ENCODE measurements around the gene ANXA3. TPM values are rescaled to one million over a fixed set of nuclear protein-coding genes. Genes with fewer than 3 reads are reported as not detected.
"Not testable (repeated sequence)": the region's sequence is repeated elsewhere in the genome, so short reads cannot be mapped to it uniquely, and the experiment has no call there.

ANXA3 gene
- total RNA-seq, result 0.39 TPM in 1 of 2 replicates, not detected in the other
- long read RNA-seq, result 0 reads

GRCh38 chr4:78551420-78552351, at the start of gene ANXA3:
Gene ANXA3 (plus strand): TSS chr4:78551770. CDS start chr4:78554474, 2,704 bp downstream.
- DNase-seq (ENCODE audit: low read depth, low spot score), result peak; percentile 9
- TF ChIP-seq, protein P1, sequence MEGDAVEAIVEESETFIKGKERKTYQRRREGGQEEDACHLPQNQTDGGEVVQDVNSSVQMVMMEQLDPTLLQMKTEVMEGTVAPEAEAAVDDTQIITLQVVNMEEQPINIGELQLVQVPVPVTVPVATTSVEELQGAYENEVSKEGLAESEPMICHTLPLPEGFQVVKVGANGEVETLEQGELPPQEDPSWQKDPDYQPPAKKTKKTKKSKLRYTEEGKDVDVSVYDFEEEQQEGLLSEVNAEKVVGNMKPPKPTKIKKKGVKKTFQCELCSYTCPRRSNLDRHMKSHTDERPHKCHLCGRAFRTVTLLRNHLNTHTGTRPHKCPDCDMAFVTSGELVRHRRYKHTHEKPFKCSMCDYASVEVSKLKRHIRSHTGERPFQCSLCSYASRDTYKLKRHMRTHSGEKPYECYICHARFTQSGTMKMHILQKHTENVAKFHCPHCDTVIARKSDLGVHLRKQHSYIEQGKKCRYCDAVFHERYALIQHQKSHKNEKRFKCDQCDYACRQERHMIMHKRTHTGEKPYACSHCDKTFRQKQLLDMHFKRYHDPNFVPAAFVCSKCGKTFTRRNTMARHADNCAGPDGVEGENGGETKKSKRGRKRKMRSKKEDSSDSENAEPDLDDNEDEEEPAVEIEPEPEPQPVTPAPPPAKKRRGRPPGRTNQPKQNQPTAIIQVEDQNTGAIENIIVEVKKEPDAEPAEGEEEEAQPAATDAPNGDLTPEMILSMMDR (conservative IDR thresholded peaks at IDR 0.05), result no peak
- Mint-ChIP-seq H3K9me3 (no peaks in the 10 kb centered on the region), H3K4me3 (peak within 1 kb of the TSS; percentile 83), H3K4me1 (peaks cover 4% of the 10 kb centered on the region), H3K36me3 (ENCODE audit: low read depth) (no peaks in the 10 kb centered on the region), H3K27me3 (ENCODE audit: low read depth) (peaks cover 46% of the 10 kb centered on the region), H3K27ac (ENCODE audit: unreplicated experiment) (no peak within 1 kb of the TSS)

DNA sequence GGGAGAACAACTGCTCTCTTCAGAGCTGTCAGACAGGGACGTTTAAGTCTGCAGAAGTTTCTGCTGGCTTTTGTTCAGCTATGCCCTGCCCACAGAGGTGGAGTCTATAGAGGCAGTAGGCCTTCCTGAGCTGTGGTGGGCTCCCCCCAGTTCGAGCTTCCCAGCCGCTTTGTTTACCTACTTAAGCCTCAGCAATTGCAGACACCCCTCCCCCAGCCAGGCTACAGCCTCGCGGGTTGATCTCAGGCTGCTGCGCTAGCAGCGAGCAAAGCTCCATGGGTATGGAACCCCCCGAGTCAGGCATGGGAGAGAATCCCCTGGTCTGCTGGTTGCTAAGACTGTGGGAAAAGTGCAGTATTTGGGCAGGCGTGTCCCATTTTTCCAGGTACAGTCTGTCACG, 45.3 kb upstream of the ANXA3 start:
- H3K9me3 Mint-ChIP-seq; H3K36me3 Mint-ChIP-seq (ENCODE audit: low read depth); H3K4me3 Mint-ChIP-seq; DNase-seq (ENCODE audit: low read depth, low spot score); H3K27ac Mint-ChIP-seq (ENCODE audit: unreplicated experiment); H3K4me1 Mint-ChIP-seq; H3K27me3 Mint-ChIP-seq (ENCODE audit: low read depth): not testable (repeated sequence)

GRCh38 chr4:78509043-78509442, 42.5 kb upstream of the ANXA3 start:
- Mint-ChIP-seq H3K4me3 (no peak overlapping the region), H3K27ac (ENCODE audit: unreplicated experiment) (no peak overlapping the region), H3K9me3 (peaks cover 3% of the 10 kb centered on the region), H3K27me3 (ENCODE audit: low read depth) (no peaks in the 10 kb centered on the region), H3K36me3 (ENCODE audit: low read depth) (peaks cover 3% of the 10 kb centered on the region), H3K4me1 (no peaks in the 10 kb centered on the region)
- TF ChIP-seq, protein P1 (conservative IDR thresholded peaks at IDR 0.05), result no peak
- no peak for DNase-seq (ENCODE audit: low read depth, low spot score)

DNA sequence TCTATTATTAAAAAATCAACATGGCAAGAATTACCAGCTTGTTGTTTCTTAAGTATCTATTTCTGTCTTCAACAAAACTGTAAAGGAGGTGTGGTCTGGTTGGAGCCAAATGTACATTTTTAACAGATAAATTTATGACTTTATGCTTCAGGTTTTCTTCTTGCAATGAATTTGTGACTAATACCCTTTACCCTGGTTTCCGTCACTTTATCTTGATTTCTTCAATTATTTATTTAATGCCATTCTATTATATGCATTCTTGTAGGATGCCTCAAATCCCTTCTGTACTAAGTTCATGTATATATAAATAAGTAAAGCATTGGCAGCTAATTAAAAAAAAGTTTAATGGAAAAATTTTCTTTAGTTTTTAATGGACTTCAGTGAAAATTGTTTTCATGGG, 41.5 kb upstream of the ANXA3 start:
- TF ChIP-seq, protein P1 (conservative IDR thresholded peaks at IDR 0.05), result no peak
- no peak overlapping the region for H3K4me3 Mint-ChIP-seq
- no peak overlapping the region for H3K27ac Mint-ChIP-seq (ENCODE audit: unreplicated experiment)
- DNase-seq (ENCODE audit: low read depth, low spot score), result no peak
- H3K27me3 Mint-ChIP-seq (ENCODE audit: low read depth), result no peaks in the 10 kb centered on the region
- H3K9me3 Mint-ChIP-seq, result peaks cover 3% of the 10 kb centered on the region
- no peaks in the 10 kb centered on the region for H3K4me1 Mint-ChIP-seq
- peaks cover 3% of the 10 kb centered on the region for H3K36me3 Mint-ChIP-seq (ENCODE audit: low read depth)

DNA sequence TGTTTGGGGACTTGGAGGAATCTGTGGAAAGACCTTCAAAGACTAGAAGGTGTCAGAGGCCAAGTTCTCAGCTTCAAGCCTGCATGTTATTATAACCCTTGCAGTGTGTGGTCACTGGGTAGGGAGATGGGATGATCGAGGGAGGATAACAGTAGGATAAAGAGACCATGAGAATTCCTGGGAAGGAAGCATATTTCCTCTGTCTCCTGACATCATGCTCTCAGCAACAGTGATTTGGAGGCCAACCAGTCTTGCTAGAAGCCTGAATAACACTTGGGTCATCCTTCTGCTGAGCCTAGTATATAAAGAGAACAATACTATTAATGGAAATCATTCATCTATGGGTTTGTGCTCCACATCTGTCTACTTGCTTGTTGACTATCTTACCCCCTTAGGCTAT, 40.9 kb upstream of the ANXA3 start:
- TF ChIP-seq, protein P1 (conservative IDR thresholded peaks at IDR 0.05), result no peak
- DNase-seq (ENCODE audit: low read depth, low spot score), result no peak
- H3K4me3 Mint-ChIP-seq, result no peak overlapping the region
- no peak overlapping the region for H3K27ac Mint-ChIP-seq (ENCODE audit: unreplicated experiment)
- H3K4me1 Mint-ChIP-seq, result no peaks in the 10 kb centered on the region
- H3K36me3 Mint-ChIP-seq (ENCODE audit: low read depth), result peaks cover 3% of the 10 kb centered on the region
- H3K9me3 Mint-ChIP-seq, result peaks cover 3% of the 10 kb centered on the region
- no peaks in the 10 kb centered on the region for H3K27me3 Mint-ChIP-seq (ENCODE audit: low read depth)

GRCh38 chr4:78512357-78512920, 39.1 kb upstream of the ANXA3 start:
- DNase-seq (ENCODE audit: low read depth, low spot score), result no peak
- Mint-ChIP-seq H3K4me3 (no peak overlapping the region), H3K4me1 (no peaks in the 10 kb centered on the region), H3K36me3 (ENCODE audit: low read depth) (no peaks in the 10 kb centered on the region), H3K27me3 (ENCODE audit: low read depth) (no peaks in the 10 kb centered on the region), H3K9me3 (no peaks in the 10 kb centered on the region), H3K27ac (ENCODE audit: unreplicated experiment) (no peak overlapping the region)
- TF ChIP-seq, protein P1 (conservative IDR thresholded peaks at IDR 0.05), result no peak
